Activated CD8-positive, alpha-beta memory T cell treated with anti-CD3 and anti-CD28 coated beads for 1 hour (primary cell): ENCODE data around the gene MTA3.
"Not testable (repeated sequence)": the region's sequence is repeated elsewhere in the genome, so short reads cannot be mapped to it uniquely, and the experiment has no call there.

Source experiments
- DNase-seq, 2 donors: peaks; one replicate each; pipeline ENCODE4 v3.0.0-alpha.2; 2020; ENCODE audit warnings: low read depth in 1 of 2; ENCODE audit errors: extremely low read depth in 1 of 2

MTA3 gene

GRCh38 chr2:42566837-42567321 lies 1.6 kb upstream of the MTA3 start:
- DNase-seq = no peak

- no peak for DNase-seq
Observed at GRCh38 chr2:42567364-42567763, 1.1 kb upstream of the MTA3 start.

DNA sequence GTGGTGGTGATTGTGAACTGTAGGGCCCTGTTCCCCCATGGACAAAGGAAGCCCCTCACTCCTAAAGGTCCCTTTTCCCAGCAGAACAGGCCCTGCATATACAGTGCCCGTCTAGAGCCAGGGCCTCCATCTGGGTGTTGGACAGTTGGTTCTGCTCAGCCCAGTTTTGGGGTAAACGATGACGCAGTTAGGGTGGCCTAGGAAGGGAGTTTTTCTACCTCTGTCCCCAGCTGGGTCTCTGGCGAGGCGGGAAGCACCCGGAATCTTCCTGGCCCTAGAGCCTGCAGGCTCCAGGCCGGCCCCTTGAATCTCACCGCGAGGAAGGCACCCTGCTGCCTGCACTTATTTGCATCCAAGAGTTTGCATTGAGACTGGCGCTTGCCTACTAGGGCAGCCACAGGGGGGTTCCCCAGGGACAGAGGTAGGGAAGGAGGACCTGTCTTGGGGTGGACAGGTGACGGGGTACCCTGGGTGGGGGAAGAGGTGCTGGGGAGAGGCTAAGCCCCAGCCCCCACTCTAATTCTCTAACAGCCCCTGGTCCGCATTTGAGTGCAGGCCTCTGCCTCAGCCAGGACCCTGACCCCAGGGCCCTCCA lies 529 bp upstream of the MTA3 start:
- DNase-seq = no peak

- DNase-seq = no peak
Observed at GRCh38 chr2:42569116-42569711, 782 bp downstream of the MTA3 start.

- no peak for DNase-seq
Observed at GRCh38 chr2:42569883-42570282, 1.5 kb downstream of the MTA3 start.

DNA sequence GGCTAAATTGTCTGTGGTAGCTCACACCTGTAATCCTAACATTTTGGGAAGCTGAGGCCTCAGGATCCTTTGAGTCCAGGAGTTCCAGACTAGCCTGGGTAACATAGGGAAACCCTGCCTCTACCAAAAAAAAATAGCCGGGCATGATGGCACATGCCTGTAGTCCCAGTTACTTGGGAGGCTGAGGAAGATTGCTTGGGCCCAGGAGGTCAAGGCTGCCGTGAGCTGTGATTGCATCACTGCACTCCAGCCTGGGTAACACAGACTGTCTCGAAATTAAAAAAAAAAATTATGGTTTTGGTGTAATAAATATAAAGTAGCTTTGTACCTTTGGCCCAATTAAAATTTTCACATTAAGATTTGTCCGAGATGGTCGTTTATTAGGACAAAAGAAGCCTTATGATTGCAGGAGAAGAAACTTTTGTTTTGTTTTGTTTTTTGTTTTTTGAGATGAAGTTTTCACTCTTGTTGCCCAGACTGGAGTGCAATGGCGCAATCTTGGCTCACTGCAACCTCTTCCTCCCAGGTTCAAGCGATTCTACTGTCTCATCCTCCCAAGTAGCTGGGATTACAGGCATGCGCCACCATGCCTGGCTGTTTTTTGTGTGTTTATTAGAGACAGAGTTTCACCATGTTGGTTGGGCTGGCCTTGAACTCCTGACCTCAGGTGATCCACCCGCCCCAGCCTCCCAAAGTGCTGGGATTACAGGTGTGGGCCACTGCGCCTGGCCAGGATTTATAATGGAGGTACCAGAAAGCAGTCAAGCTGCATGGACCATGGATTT lies 4.1 kb downstream of the MTA3 start:
- DNase-seq = no peak

DNA sequence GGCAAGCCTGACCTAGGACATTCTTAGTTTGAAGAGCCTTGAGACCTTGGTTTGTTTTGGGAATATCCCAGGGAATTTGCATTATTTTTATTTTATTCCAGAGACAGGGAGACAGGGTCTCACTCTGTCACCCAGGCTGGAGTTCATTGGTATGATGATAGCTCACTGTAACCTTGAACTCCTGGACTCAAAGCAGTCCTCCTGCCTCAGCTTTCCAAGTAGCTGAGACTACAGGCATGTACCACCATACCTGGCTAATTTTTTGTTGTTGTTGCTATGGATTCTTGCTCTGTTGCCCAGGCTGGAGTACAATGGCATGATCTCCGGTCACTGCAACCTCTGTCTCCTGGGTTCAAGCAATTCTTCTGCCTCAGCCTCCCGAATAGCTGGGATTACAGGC lies 4.8 kb downstream of the MTA3 start:
- no peak for DNase-seq

- no peak for DNase-seq
Observed at GRCh38 chr2:42575458-42576064, 7.1 kb downstream of the MTA3 start.

DNA sequence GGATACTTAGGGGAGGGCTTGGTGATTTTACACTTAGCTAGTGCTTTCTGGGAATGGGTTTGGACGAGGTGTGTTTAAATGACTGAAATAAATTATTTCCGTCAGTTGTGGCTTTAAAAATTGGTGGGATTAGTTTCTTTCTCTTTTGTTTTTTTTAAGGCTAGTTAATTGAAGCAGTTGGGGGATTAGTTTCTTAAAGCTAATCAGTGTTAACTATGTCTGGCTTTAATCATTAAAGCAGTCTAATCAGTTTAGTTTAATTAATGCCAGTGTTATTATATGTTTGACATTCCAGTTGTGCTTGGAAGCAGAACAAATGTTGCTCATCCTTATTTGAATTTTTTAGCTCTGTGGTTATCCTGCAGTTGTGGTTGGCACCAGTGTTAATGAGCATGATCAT lies 10.2 kb downstream of the MTA3 start:
- no peak for DNase-seq

GRCh38 chr2:42581257-42581656 lies 12.8 kb downstream of the MTA3 start:
- DNase-seq = no peak

- not testable (repeated sequence) for DNase-seq
Observed at GRCh38 chr2:42584628-42585027, 16.2 kb downstream of the MTA3 start.

DNA sequence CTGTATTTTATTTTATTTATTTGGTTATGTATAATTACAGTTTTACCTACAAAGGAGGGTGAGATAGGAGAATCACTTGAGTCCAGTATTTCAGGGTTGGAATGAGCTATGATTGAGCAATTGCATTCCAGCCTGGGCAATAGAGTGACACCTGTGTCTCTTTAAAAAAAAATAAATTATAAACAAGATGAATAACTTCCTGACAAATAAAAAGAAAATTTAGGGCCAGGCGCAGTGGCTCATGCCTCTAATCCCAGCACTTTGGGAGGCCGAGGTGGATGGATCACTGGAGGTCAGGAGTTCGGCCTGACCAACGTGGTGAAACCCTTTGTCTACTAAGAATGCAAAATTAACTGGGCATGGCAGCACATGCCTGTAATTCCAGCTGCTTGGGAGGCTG lies 17.3 kb downstream of the MTA3 start:
- no peak for DNase-seq

DNA sequence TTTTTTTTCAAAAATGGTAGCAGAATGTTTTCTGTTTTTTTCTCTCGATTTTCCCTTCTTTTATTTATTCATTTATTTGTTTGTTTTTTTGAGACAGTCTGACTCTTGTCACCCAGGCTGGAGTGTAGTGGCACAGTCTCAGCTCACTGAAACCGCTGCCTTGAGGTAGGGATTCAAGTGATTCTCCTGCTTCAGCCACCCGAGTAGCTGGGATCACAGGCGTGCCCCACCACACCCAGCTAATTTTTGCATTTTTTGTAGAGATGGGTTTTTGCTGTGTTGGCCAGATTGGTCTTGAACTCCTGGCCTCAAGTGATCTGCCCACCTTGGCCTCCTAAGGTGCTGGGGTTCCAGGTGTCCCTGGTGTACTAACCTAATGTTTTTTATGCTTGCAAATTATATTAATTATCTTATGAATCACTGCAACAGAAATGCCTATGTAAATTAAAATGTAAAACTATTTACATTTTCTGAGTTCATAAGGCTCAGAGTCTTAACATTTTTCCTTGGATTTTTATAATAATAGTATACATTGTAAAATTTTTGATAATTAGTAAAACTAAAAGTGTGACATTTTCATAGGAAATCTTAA lies 19.2 kb downstream of the MTA3 start:
- DNase-seq = no peak

GRCh38 chr2:42588121-42588520 lies 19.7 kb downstream of the MTA3 start:
- no peak for DNase-seq

GRCh38 chr2:42590176-42590575 lies 21.7 kb downstream of the MTA3 start:
- no peak for DNase-seq

- no peak for DNase-seq
Observed at GRCh38 chr2:42593282-42593681, 24.9 kb downstream of the MTA3 start.

DNA sequence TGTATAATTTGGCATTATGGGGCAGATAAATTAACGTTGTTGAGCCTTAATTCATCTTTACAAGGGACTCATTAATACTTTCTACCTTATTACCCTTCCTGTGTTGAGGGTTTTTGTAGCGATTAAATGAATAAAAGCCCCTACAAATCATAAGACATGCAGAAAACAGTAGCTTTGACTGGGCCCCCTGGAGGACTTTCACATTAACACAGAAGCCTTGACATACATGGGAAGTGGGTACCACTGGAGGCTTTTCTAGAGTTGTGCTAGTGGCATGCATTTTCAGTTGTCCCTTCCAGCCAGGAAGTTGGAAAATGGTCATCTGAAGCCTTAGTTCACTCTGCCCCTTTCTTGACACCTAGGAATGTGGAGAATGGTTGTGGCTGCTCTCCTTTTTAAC lies 30.2 kb downstream of the MTA3 start:
- no peak for DNase-seq

- no peak for DNase-seq
Observed at GRCh38 chr2:42601076-42601475, 32.6 kb downstream of the MTA3 start.

DNA sequence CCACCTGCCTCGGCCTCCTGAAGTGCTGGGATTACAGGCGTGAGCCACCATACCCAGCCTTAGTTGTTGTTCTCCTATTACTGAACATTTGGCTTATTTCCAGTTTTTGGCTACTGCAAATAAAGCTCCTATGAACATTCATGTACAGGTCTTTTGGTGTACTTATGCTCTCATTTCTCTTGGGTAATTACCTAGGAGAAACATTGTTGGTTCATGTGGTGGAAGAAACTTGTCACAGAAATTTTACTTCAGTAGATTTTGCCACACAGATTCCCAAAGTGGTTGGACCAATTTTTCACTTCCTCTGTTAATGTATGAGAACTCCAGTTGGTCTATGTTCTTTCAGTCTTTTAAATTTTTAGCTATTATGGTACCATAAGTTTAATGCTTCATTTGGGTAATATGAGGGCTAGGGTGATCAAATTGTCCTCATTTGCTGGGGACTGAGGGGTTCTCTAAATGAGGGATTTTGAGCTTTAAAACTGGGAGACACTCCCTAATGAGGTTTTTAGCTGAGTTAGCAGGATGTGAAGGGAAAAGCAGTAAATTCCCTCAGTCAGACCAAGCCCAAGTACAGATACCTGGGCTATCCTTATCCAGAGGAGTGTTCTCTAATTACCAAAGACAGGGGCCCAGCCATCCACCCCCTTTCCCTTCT lies 33.9 kb downstream of the MTA3 start:
- no peak for DNase-seq

GRCh38 chr2:42602876-42603219 lies 34.4 kb downstream of the MTA3 start:
- DNase-seq = no peak

DNA sequence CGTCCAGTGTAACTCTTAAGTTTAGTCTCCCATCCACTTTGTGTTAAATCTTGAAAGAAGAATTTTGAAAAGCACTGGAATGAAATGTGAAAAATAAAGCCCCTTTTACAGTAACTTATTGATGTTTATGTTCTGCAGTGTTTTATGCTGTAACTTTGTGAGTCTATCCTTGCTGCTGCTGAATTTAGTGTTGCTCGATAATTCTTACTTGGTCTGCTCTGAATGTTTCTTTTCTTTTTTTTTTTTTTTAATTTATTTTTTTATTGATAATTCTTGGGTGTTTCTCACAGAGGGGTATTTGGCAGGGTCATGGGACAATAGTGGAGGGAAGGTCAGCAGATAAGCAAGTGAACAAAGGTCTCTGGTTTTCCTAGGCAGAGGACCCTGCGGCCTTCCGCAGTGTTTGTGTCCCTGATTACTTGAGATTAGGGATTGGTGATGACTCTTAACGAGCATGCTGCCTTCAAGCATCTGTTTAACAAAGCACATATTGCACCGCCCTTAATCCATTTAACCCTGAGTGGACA lies 36.0 kb downstream of the MTA3 start:
- DNase-seq = not testable (repeated sequence)
